PFSK-1 (cell line): Measurements from ENCODE around the gene ABTB1.

Experiments
- FOXP2 ChIP-seq: optimal IDR thresholded peaks from 2 replicates; pipeline ENCODE3; 2011; ENCODE audit warnings: borderline replicate concordance, control low read depth, inconsistent platforms; ENCODE audit not compliant: insufficient read depth; ENCODE audit errors: extremely low read length, extremely low read depth
- POLR2AphosphoS5 ChIP-seq: IDR thresholded peaks from 2 replicates; pipeline ENCODE4 v1.6.1; 2012; ENCODE audit warnings: low read depth, mild to moderate bottlenecking, control low read depth, low read length, moderate library complexity
- REST ChIP-seq, 2 experiments: IDR thresholded peaks; 2 replicates each; pipeline versions ENCODE4 v1.6.1 to v1.8.0; 2011 to 2012; ENCODE audit warnings: low read depth in 2 of 2, low read length in 2 of 2, control low read depth in 1 of 2, inconsistent platforms in 1 of 2, mild to moderate bottlenecking in 1 of 2, moderate library complexity in 1 of 2; ENCODE audit not compliant: insufficient read depth in 1 of 2
- SIN3A ChIP-seq: IDR thresholded peaks from 2 replicates; pipeline ENCODE4 v1.6.1; 2012; ENCODE audit warnings: mild to moderate bottlenecking, low read length, moderate library complexity, borderline replicate concordance; ENCODE audit not compliant: insufficient read depth
- TAF1 ChIP-seq: IDR thresholded peaks from 2 replicates; pipeline ENCODE4 v1.6.1; 2012; ENCODE audit warnings: low read length, control low read depth, borderline replicate concordance; ENCODE audit not compliant: insufficient read depth

ABTB1 gene

DNA sequence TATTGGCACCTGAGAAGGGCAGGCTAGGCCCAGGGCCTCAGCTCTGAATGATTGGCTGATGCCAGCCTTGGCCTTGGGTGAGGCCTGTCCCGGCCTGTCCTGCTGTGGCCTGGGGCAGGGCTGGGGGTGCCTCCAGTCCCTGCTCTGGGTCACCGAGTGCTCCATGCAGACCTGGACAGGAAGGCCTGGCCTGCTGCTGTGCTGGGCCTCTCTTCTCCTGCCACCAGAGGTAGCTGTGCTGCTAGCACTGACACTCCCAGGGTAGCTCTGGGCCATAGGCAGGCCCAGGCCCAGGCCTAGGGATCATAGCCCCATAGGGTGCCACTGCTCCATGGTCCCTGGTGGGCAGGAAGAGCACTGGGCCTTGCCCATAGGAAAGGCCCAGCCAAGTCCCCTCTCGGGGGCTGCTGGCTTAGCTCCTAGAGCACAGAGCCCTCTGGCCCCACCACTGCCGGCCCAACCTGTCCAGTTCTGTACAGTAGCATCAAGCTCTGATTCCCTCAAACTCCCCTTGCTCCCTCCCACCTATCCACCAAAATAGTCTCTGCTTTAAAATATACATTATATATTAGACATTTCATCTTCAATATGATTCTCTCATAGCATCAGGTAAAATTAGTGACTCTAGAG, 18.2 kb downstream of the ABTB1 start:
- TF ChIP-seq SIN3A = no peak
- no peak for TF ChIP-seq REST (IDR thresholded peaks at IDR 0.05; ENCODE audit: insufficient read depth in 1 of 2, low read depth in 2 of 2, low read length in 2 of 2)
- TF ChIP-seq FOXP2 = no peak
- TF ChIP-seq POLR2AphosphoS5 = no peak
- TF ChIP-seq TAF1 = no peak

DNA sequence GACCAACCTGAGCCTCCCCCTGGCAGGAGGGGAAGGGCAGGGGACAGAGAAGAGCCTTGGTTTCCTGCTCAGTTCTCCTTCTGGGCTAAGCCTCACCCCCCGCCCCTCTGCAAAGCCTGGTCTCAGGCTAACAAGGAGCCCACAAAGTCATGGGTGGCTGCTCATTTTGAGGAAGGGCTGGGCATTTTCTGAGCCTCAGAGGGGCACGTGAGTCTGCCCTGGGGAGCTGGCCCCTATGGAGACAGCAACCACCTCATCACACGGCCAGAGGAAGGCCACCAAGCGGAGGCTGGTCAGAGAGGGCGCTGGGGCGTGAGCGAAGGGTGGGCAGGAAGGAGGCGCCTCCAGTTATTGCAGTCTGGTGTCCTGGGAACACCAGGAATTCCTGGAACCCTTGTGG, 18.7 kb downstream of the ABTB1 start:
- TF ChIP-seq TAF1 (no peak), POLR2AphosphoS5 (no peak), FOXP2 (no peak), SIN3A (no peak), REST (IDR thresholded peaks at IDR 0.05; ENCODE audit: insufficient read depth in 1 of 2, low read depth in 2 of 2, low read length in 2 of 2) (no peak)

DNA sequence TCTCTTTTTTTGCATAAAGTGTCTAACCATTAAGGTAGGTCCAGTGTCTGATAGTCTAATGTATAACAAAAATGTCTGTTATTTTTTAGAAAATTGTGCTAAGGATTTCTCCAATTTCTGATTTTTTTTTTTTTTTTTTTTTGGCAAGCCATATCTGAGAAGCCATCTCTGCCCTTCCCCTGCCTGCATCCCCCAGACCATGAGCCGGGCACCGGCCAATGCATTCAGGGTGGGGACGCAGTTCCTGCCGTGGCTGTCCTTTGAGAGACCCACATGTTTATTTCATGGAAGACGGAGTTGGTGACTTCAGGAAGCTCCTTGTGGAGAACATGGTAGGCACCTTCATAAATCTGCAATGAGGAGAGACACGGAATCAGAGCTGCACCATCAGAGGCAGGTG, 19.2 kb downstream of the ABTB1 start:
- TF ChIP-seq SIN3A (no peak), FOXP2 (no peak), POLR2AphosphoS5 (no peak), TAF1 (no peak), REST (IDR thresholded peaks at IDR 0.05; ENCODE audit: insufficient read depth in 1 of 2, low read depth in 2 of 2, low read length in 2 of 2) (no peak)

- no peak for TF ChIP-seq POLR2AphosphoS5
Observed at GRCh38 chr3:127692501-127693335, 20.0 kb downstream of the ABTB1 start.

DNA sequence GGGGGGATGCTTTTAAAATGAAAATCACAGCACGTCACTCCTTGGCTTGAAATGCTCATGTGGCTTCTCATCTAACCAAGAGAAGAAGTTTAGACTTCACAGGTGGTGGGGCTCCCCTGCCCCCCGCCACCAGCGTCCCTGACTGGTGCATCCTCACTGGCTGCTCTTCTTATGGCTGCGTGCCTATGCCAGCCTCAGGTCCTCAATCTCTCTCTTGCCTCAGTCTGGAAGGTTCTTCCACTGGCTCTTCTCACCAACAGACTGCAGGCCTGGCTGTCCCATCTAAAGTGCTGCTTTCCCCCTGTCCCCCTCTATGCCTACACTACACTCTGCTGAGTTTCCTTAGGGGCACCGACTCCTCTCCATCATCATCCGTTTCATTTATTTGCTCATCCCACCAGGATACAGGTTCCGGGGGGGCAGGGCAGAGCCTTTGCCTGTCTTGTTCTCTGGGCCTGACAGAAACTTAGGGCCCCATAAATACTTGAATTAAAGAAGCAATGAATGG, 20.6 kb downstream of the ABTB1 start:
- TF ChIP-seq SIN3A (no peak), FOXP2 (no peak), POLR2AphosphoS5 (no peak), REST (IDR thresholded peaks at IDR 0.05; ENCODE audit: insufficient read depth in 1 of 2, low read depth in 2 of 2, low read length in 2 of 2) (no peak)
